ENCODE results near the gene ADRA2B. TPM values are rescaled to one million over a fixed set of nuclear protein-coding genes. Genes with fewer than 3 reads are reported as not detected.

ADRA2B gene
- total RNA-seq, 1 donor from 2014 or later = not detected

DNA sequence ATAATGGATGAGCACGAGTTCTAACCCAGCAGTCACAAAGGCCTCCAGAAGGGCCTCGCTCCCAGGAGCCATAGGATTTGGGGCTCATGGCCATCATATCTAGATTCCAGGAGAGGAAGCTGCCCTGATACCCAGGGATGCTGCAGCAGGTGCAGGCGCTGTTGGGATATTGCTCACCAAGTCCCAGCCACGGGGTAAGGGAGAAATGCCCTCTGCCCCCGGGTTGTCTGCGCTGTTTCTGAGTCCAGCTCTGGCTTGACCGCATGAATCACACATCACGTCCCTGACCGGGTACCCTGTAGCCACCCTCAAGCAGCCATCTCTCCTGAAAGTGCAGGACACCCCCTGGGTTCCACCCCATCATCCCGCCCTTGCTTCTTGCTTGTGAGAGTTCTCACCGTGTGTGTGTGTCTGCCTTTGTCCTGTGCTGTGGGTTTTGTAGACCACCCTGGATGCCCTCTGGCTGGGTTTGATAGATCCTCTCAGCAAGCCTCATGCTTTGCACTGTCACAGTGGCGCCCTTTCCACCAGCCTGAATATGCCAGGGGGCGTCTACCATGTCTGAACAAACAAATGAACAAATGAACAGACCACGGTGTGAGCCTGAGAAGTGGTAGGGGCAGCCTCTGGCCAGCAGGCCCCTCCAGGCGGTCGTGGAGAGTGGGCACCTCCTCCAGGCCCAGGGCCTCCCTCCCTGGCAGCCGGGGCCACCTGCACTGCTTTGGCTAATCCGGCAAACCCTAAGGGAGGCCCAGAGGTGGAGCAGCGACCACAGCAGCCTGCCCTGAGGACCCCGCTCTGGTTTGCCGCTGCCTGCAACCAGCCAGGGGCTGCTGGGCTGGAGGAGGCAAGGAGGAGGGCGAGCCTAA is 32.1 kb downstream of the ADRA2B start:
- no peak overlapping the region for H3K4me3 ChIP-seq (ENCODE audit: low read depth, low read length)
- H3K27me3 ChIP-seq (ENCODE audit: control insufficient read depth, insufficient read depth, low read length) = peaks cover under 1% of the 10 kb centered on the region
- no peak for DNase-seq (ENCODE audit: low read depth)
- no peaks in the 10 kb centered on the region for H3K36me3 ChIP-seq (ENCODE audit: control insufficient read depth, insufficient read depth, low read length)
- TF ChIP-seq CTCF (IDR thresholded peaks at IDR 0.05; ENCODE audit: insufficient read depth, low read length, severe bottlenecking) = no peak
- FAIRE-seq = no peak

DNA sequence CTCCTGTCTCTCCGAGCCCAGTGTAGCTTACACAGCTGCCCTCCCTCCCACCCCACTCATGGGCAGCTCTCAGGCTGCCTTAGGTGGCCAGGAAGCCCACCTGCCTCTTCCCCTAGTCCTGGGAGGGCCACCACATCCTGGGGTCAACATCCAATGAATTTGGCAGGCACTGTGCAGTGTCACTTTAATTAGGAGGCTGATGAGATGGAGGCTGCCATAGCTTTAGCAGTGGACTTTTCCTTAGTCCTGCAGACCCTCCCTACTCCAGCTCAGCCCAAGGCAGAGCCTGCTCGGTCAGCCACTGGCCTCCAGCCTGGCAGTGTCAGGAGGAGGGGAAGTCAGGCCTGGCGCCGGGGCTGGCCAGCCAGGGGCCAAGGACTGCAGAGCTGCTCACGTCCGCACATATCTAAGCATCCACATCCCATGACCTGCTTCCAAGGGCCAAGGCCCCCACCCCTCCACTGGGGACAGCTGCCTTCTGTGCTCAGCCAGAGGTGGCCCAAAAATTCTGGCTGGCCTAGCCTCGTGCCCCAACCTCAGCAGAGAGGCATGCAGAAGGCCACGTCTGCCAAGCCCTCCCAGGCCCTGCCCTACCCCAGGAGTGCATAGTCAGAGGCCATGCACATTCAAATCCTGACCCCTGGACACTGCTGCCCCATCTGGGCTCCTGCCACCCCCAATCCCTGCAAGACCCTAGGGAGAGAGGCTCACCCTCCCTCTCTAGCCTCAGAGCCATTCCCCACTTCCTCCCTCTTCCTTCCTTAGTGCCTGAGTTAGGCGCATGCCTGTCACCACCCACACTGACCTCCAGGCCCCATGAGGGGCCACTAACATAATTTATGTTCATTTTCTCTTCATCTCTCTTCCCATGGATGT is 33.1 kb downstream of the ADRA2B start:
- FAIRE-seq = no peak
- Histone ChIP-seq H3K4me3 (ENCODE audit: low read depth, low read length) (no peak overlapping the region), H3K36me3 (ENCODE audit: control insufficient read depth, insufficient read depth, low read length) (no peaks in the 10 kb centered on the region), H3K27me3 (ENCODE audit: control insufficient read depth, insufficient read depth, low read length) (no peaks in the 10 kb centered on the region)
- DNase-seq (ENCODE audit: low read depth) = no peak
- no peak for TF ChIP-seq CTCF (IDR thresholded peaks at IDR 0.05; ENCODE audit: insufficient read depth, low read length, severe bottlenecking)

GRCh38 chr2:96082211-96083063 is 33.9 kb downstream of the ADRA2B start:
- FAIRE-seq (no peak), DNase-seq (ENCODE audit: low read depth) (no peak)
- no peak for TF ChIP-seq CTCF (IDR thresholded peaks at IDR 0.05; ENCODE audit: insufficient read depth, low read length, severe bottlenecking)

DNA sequence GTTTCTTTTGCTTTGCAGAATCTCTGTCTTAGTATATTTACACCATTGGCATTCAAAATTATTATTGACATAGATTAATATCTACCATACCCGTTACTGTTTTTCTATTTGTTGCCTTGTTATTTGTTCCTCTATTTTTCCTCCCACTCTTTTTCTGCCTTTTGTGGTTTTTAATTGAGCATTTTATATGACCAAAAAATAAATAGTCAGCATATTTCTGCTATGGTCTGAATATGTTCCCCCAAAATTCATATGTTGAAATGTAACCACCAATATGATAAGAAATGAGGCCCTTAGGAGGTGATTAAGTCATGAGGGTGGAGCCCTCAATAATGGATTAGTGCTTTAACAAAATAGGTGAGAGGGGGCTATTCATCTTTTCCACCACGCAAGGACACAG is 35.3 kb downstream of the ADRA2B start:
- no peak for TF ChIP-seq CTCF (IDR thresholded peaks at IDR 0.05; ENCODE audit: insufficient read depth, low read length, severe bottlenecking)
- no peaks in the 10 kb centered on the region for H3K27me3 ChIP-seq (ENCODE audit: control insufficient read depth, insufficient read depth, low read length)
- no peaks in the 10 kb centered on the region for H3K36me3 ChIP-seq (ENCODE audit: control insufficient read depth, insufficient read depth, low read length)
- H3K4me3 ChIP-seq (ENCODE audit: low read depth, low read length) = no peak overlapping the region
- DNase-seq (ENCODE audit: low read depth) = no peak
- no peak for FAIRE-seq

More at GRCh38 chr2:96082211-96083063, 33.9 kb downstream of the ADRA2B start:
- H3K4me3 ChIP-seq (ENCODE audit: low read depth, low read length) = no peak overlapping the region
- no peaks in the 10 kb centered on the region for H3K36me3 ChIP-seq (ENCODE audit: control insufficient read depth, insufficient read depth, low read length)
- H3K27me3 ChIP-seq (ENCODE audit: control insufficient read depth, insufficient read depth, low read length) = no peaks in the 10 kb centered on the region

GRCh38 chr2:96075199-96075771 is 41.1 kb downstream of the ADRA2B start:
- Histone ChIP-seq H3K4me3 (ENCODE audit: low read depth, low read length) (no peak overlapping the region), H3K27me3 (ENCODE audit: control insufficient read depth, insufficient read depth, low read length) (peaks cover 2% of the 10 kb centered on the region), H3K36me3 (ENCODE audit: control insufficient read depth, insufficient read depth, low read length) (no peaks in the 10 kb centered on the region)
- no peak for DNase-seq (ENCODE audit: low read depth)
- no peak for FAIRE-seq
- TF ChIP-seq CTCF (IDR thresholded peaks at IDR 0.05; ENCODE audit: insufficient read depth, low read length, severe bottlenecking) = no peak

All from bronchial epithelial cell (primary cell).